ENCODE data around the gene COL25A1.

The COL25A1 gene

DNA sequence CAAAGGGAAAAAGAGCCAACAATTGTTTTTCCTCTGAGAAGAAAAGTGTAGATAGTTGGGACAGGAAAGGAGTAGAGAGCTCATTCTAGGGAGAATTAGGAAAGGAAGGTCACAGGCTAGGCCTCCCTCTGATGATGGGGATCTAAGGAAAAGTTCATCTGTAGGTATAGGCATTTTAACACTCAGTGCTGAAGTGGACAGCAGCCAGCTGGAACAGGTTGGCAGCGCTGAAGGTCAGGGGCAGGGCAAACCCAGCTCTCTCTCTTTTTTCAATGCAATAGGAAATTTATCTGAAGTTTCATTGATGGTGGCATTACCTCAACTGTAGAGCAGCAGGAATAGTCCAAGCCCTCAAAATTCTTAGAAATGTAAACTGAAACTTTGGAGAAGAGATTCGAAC lies 441.1 kb downstream of the COL25A1 start:
- DNase-seq (ENCODE audit: low read depth in 2 of 2) = no peak

DNA sequence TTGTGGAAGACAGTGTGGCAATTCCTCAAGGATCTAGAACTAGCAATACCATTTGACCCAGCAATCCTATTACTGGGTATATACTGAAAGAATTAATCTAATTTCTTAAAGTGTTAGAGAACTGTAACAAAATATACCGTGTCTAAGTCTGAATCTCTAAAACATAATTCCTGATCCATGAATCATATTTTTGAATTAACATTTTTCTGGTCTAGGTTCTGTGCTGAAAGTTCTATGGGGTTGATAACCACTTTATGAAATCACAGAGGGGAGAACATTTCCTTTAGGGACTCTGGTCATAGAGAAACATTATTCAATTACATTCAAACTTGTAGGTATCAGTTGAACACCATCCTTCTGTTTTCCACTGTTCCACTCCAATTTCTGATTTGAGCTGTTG lies 447.7 kb downstream of the COL25A1 start:
- no peak for DNase-seq (ENCODE audit: low read depth in 2 of 2)

DNA sequence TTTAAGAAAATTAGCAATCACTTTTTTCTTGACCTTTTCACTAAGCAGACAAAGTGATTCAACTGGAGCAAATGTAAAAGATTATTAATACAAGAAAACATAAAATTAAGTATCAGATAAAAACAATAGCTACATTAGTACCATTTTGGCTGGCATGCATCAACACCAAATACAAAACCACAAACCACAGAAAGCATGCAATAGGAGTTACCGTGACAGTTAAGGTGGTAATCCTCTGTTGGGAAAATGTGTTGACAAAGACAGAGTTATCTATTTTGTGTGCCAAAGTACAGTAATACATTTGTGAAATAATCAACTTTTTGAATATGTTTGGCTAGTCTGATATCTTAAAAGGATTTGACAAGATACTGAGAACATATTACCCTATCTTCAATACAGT lies 449.8 kb downstream of the COL25A1 start:
- no peak for DNase-seq (ENCODE audit: low read depth in 2 of 2)

DNA sequence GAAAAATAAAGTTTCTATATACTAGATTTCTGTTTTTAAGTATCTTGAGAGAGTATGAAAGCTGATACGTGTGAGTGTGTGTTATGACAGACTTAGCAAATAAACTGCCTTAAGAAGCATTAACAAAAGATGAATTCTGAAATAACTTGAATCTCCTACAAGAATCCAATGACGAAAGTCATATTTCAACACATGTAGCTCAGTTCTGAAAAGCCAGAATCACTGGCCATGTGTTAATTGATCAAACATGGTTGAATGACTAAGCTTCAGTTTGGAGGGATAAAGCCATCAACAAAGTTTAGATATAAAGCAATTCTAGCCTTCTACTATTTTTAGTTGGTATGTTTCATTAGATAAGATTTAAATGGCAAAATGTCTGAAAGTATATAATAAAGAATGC lies 451.1 kb downstream of the COL25A1 start:
- no peak for DNase-seq (ENCODE audit: low read depth in 2 of 2)

- no peak for DNase-seq (ENCODE audit: low read depth in 2 of 2)
These were observed 452.2 kb downstream of the COL25A1 start for GRCh38 chr4:108850219-108850649.

DNA sequence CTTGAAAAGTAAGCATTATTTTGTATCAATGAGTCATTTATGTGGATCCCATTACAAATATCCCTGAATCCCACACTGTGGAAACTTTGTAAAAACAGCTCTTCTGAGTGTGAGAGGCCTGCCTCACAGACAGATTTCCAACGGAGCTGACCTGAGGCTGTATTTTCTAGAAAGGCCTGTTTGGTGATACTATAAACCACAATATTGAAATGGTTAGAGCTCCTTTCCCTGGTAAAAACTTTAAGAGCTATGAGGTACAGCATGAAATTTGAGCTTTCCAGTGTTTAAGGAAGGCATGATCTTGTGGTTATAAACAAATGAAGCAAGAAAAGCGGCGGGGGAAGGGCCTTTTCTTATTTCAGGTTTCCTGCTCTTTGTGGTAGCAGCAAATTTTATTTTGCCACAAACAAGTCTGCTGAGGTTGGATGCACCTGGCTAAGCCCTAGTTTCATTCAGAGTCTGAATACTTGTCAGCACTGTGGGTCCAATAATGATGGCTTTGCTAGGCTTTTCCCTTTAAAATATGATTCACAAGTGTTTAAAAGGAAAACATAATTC lies 452.8 kb downstream of the COL25A1 start:
- no peak for DNase-seq (ENCODE audit: low read depth in 2 of 2)

GRCh38 chr4:108846568-108846967 lies 455.9 kb downstream of the COL25A1 start:
- DNase-seq (ENCODE audit: low read depth in 2 of 2) = no peak

GRCh38 chr4:108840426-108840975 lies 462.0 kb downstream of the COL25A1 start:
- no peak for DNase-seq (ENCODE audit: low read depth in 2 of 2)

DNA sequence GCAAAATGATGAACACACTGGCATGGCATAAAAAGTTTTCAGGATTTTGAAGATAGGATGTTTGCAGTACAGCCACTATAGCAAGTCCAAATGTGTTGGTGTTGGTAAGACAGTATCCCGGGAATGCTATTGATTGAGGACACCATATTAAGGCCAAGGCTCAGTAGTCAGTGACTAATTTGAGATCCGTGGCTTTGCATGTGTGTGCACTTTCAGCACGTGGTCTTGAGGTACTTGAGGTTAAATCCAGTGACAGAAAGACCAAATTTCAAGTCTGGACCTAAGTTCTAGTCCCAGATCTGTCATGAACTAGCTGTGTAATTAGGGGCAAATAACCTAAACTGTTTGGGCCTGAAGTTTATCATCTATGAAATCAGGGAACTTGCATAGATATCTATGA lies 463.1 kb downstream of the COL25A1 start:
- no peak for DNase-seq (ENCODE audit: low read depth in 2 of 2)

DNA sequence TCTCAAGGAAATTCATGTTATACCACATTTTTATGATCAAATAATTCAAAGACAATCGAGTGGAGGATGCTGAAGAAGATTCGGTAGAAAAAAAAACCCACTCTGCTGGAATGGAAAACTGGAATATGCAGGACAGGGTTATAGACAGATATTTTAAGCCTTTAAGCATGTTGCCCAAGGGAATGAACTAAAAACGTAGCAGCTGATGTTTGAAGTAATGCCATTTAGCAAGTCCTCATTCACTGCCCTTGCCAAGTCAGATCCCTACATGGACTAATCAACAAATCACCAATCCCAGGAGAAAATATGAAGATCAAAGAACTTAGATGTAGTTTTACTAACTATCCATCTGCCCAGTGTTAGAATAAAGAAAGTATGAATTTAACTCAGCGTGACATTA lies 464.0 kb downstream of the COL25A1 start:
- DNase-seq (ENCODE audit: low read depth in 2 of 2) = no peak

- no peak for DNase-seq (ENCODE audit: low read depth in 2 of 2)
These were observed 467.5 kb downstream of the COL25A1 start for GRCh38 chr4:108834835-108835384.

DNA sequence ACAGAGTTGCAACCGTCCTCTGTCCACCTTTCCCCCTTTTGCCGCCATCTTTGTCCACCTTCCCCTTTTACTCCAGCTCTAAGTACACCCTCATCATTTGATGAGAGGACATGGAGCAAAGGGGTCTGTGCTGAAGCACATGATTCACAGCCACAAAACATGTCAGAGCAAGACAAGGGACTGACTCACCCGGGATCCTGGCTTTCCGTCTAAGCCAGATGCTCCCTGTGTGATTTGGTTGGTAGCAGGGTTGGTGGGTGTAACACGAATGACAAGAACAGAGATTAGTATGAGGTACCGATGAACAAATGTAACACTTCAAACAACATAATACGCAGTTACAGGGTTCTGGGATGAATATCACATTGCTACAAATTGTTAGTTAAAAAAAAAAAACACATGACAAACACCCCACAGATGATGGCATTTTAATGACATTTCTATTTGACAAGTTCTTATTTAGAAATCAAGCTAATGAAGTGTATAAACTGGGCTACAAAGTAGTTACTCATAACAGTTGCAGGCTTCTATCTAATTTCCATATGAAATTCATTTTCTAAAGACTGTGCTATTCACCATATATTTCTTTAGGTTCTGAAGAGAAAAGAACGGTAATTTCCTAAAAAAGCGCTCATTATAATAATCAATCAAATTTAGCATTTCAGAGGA lies 468.2 kb downstream of the COL25A1 start:
- no peak for DNase-seq (ENCODE audit: low read depth in 2 of 2)

DNA sequence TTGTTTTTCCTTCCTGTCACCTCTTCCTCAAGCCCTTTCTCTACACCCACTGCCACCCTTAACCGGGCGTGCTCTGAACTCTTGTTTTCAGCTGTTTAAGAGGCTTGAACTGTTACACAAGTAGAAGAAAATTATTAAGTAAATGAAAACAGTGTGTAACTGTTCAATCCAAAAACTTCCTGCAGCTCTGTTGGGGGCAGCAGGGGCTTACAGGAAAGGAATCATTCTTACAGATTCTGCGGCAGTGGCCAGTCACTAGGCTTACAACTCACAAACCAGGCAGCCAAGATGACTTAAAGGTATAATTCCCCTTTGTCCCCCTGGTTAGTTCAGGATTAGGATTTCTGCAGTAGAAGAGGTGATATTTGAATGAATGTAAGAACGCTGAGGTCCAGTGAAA lies 469.4 kb downstream of the COL25A1 start:
- DNase-seq (ENCODE audit: low read depth in 2 of 2) = no peak

GRCh38 chr4:108831886-108832285 lies 470.6 kb downstream of the COL25A1 start:
- no peak for DNase-seq (ENCODE audit: low read depth in 2 of 2)

- DNase-seq (ENCODE audit: low read depth in 2 of 2) = no peak
These were observed 471.2 kb downstream of the COL25A1 start for GRCh38 chr4:108831291-108831690.

DNA sequence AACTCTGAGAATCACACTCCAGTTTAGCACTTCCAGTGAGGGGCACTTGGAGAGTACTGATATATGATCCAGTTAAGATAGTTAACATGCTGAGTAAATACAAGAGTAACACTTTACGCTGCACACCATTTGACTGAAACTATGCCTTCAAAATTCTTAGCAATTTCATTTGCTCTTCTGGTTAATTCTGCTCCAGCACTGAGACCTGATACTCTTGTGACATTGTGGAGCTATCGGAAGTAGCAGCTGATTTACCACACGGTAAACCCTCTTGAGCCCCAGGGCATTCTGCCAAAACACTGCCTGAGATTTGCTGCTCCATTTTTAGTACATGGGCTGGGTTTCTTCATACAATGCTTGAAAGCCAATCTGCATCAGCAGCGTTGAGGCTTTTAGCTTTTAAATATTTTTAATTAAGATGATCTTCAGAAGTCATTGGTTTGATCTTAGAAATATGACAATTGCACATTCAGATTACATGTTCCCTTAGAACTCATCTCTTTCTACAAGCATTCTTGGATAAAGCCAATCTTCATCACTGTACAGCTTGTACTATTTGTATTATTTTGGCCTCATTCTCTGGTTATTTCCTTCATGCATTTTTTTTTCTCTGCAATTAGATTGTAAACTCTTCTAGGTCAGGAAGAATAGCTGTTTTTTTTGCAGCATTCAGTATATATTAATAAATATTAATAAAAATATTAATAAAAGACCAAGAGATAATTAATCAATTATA lies 471.8 kb downstream of the COL25A1 start:
- no peak for DNase-seq (ENCODE audit: low read depth in 2 of 2)

GRCh38 chr4:108829966-108830492 lies 472.4 kb downstream of the COL25A1 start:
- no peak for DNase-seq (ENCODE audit: low read depth in 2 of 2)

DNA sequence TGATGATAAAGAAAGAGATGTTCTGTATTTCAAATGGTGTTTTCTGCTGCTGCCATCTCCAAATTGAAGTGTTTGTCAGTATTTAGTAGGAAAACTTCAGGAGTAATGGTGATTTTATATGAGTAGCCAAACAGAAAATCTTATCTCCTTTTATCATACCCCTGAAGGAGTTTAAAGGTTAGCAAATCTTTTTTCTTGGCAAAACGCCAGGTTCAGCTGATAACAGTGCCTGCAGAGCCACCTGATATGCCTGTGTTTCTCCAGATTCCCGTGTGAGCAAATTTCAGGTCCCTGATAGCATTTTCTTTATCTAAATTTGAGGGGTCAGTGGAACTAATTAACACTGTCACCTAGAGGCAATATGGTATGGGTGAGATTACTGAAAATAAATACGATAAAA lies 473.8 kb downstream of the COL25A1 start:
- no peak for DNase-seq (ENCODE audit: low read depth in 2 of 2)

DNA sequence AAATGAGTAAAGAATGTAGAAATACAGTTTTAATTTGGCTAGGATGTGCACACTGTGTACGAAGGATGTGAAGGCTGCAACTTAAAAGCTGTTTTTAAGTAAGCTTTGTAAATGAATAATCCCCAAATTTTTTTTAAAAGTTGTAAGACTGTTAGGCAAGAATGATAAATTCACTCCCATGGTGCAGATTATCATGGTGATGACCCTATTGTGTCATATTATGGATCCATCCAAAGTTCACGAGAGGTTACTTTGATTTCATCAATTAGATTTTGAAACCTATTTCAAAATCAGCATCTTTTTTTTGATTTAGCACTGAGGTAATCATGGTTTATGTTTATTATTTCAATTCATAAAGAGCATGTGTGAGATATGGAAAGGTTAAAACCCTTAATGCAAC lies 476.7 kb downstream of the COL25A1 start:
- DNase-seq (ENCODE audit: low read depth in 2 of 2) = no peak

DNA sequence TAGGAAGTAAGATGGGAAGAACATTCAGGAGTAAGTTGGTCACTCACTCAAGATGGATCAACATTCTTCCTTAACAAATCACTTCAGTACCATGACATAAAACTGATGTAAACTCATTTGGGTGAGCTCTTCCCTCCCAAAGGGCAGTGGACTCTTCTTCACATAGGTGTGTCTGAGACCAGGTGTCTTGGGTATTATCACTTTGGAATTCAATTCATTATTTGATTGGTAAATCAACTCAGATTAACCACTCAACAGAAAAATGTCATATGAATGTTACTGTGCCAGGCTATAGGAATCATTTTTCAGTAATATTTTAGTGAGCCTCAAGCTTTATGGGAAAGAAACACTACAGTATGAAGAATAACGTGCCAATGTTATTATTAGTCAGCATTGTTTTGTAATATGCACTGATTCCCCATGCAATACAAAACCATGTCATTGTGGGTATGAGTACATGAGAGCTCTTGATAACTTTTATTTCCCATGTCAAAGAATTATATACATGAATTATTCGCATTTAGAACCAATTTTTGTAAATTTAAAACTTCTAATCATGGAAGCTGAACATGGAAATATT lies 481.0 kb downstream of the COL25A1 start:
- no peak for DNase-seq (ENCODE audit: low read depth in 2 of 2)

- DNase-seq (ENCODE audit: low read depth in 2 of 2) = no peak
These were observed 481.7 kb downstream of the COL25A1 start for GRCh38 chr4:108820492-108821350.
